ENCODE results near the gene ITGB1BP1.

The ITGB1BP1 gene

DNA sequence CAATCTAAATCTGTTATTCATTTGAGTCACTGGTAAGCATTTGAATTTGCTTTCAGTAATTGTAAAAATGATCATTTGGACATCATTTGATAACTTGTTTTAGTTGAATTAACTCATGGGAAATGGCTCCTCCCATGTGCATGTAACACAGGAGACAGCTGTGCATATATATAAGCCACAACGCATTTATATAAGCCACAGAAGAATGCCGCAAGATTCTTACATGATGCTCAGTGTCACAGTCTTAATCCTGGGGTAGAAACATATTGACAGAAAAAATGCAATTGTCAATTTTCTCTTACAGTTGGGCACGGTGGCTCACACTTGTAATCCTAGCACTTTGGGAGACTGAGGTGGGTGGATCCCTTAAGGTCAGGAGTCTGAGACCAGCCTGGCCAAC is 37.8 kb upstream of the ITGB1BP1 start:
- Histone ChIP-seq H3K36me3 (ENCODE audit: insufficient read depth, low read length) (peaks cover 82% of the 10 kb centered on the region), H3K4me2 (ENCODE audit: low read length) (no peak overlapping the region), H3K9me3 (ENCODE audit: low read length) (no peaks in the 10 kb centered on the region)

GRCh38 chr2:9460441-9461017 is 37.2 kb upstream of the ITGB1BP1 start:
- Histone ChIP-seq H3K4me3 (ENCODE audit: low read depth, low read length, poor library complexity, severe bottlenecking) (no peak overlapping the region), H3K27ac (ENCODE audit: low read depth, low read length, poor library complexity, severe bottlenecking) (no peak overlapping the region), H3K4me2 (ENCODE audit: low read length) (no peak overlapping the region), H3K27me3 (ENCODE audit: insufficient read depth, low read length) (no peaks in the 10 kb centered on the region), H2AFZ (ENCODE audit: low read length) (no peak overlapping the region), H3K79me2 (ENCODE audit: insufficient read depth, low read length) (no peaks in the 10 kb centered on the region), H3K36me3 (ENCODE audit: insufficient read depth, low read length) (peaks cover 80% of the 10 kb centered on the region), H4K20me1 (ENCODE audit: insufficient read depth, low read length) (no peaks in the 10 kb centered on the region), H3K9ac (ENCODE audit: low read length) (no peak overlapping the region), H3K4me1 (ENCODE audit: insufficient read depth, low read length, severe bottlenecking) (no peaks in the 10 kb centered on the region), H3K9me2 (ENCODE audit: low read depth, low read length) (no peaks in the 10 kb centered on the region), H3K9me3 (ENCODE audit: low read length) (no peaks in the 10 kb centered on the region), H3F3A (ENCODE audit: insufficient read depth, low read length) (no peaks in the 10 kb centered on the region)
- TF ChIP-seq EZH2 (IDR thresholded peaks at IDR 0.05; ENCODE audit: borderline replicate concordance, low read length): no peak
- TF ChIP-seq, protein P1, sequence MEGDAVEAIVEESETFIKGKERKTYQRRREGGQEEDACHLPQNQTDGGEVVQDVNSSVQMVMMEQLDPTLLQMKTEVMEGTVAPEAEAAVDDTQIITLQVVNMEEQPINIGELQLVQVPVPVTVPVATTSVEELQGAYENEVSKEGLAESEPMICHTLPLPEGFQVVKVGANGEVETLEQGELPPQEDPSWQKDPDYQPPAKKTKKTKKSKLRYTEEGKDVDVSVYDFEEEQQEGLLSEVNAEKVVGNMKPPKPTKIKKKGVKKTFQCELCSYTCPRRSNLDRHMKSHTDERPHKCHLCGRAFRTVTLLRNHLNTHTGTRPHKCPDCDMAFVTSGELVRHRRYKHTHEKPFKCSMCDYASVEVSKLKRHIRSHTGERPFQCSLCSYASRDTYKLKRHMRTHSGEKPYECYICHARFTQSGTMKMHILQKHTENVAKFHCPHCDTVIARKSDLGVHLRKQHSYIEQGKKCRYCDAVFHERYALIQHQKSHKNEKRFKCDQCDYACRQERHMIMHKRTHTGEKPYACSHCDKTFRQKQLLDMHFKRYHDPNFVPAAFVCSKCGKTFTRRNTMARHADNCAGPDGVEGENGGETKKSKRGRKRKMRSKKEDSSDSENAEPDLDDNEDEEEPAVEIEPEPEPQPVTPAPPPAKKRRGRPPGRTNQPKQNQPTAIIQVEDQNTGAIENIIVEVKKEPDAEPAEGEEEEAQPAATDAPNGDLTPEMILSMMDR (IDR thresholded peaks at IDR 0.05; ENCODE audit: low read length): no peak

More for the DNA sequence above, 37.8 kb upstream of the ITGB1BP1 start:
- no peaks in the 10 kb centered on the region for H3F3A ChIP-seq (ENCODE audit: insufficient read depth, low read length)
- TF ChIP-seq, protein P1 (IDR thresholded peaks at IDR 0.05; ENCODE audit: low read length): no peak
- no peak for TF ChIP-seq EZH2 (IDR thresholded peaks at IDR 0.05; ENCODE audit: borderline replicate concordance, low read length)
- no peaks in the 10 kb centered on the region for H3K79me2 ChIP-seq (ENCODE audit: insufficient read depth, low read length)
- H3K4me3 ChIP-seq (ENCODE audit: low read depth, low read length, poor library complexity, severe bottlenecking): no peak overlapping the region
- H3K27ac ChIP-seq (ENCODE audit: low read depth, low read length, poor library complexity, severe bottlenecking): no peak overlapping the region
- no peaks in the 10 kb centered on the region for H4K20me1 ChIP-seq (ENCODE audit: insufficient read depth, low read length)
- H3K4me1 ChIP-seq (ENCODE audit: insufficient read depth, low read length, severe bottlenecking): no peaks in the 10 kb centered on the region
- H3K9ac ChIP-seq (ENCODE audit: low read length): no peak overlapping the region
- no peak overlapping the region for H2AFZ ChIP-seq (ENCODE audit: low read length)
- H3K9me2 ChIP-seq (ENCODE audit: low read depth, low read length): no peaks in the 10 kb centered on the region
- H3K27me3 ChIP-seq (ENCODE audit: insufficient read depth, low read length): no peaks in the 10 kb centered on the region

DNA sequence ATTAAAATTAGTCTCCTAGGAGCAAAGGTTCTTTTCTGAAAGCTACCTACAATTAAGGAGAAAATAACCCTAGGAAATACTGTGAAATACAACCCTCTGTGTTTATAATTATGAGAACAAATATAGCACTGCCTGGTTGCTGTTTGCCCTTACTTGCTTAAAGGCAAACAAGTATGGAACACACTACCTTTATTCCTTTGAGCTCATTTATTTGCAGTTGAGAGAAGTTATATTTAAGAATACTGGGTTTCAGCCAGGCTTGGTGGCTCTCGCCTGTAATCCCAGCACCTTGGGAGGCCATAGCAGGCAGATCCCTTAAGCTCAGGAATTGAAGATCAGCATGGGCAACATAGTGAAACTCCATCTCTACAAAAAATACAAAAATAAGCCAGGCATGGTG is 27.9 kb upstream of the ITGB1BP1 start:
- Histone ChIP-seq H3K36me3 (ENCODE audit: insufficient read depth, low read length) (peaks cover 76% of the 10 kb centered on the region), H3K27ac (ENCODE audit: low read depth, low read length, poor library complexity, severe bottlenecking) (no peak overlapping the region), H2AFZ (ENCODE audit: low read length) (no peak overlapping the region), H3K9ac (ENCODE audit: low read length) (no peak overlapping the region), H3K9me3 (ENCODE audit: low read length) (no peaks in the 10 kb centered on the region), H3F3A (ENCODE audit: insufficient read depth, low read length) (no peaks in the 10 kb centered on the region), H3K27me3 (ENCODE audit: insufficient read depth, low read length) (no peaks in the 10 kb centered on the region), H3K4me2 (ENCODE audit: low read length) (no peak overlapping the region), H3K4me1 (ENCODE audit: insufficient read depth, low read length, severe bottlenecking) (no peaks in the 10 kb centered on the region), H3K9me2 (ENCODE audit: low read depth, low read length) (no peaks in the 10 kb centered on the region), H4K20me1 (ENCODE audit: insufficient read depth, low read length) (no peaks in the 10 kb centered on the region), H3K79me2 (ENCODE audit: insufficient read depth, low read length) (no peaks in the 10 kb centered on the region), H3K4me3 (ENCODE audit: low read depth, low read length, poor library complexity, severe bottlenecking) (no peak overlapping the region)
- TF ChIP-seq EZH2 (IDR thresholded peaks at IDR 0.05; ENCODE audit: borderline replicate concordance, low read length): no peak
- TF ChIP-seq, protein P1 (IDR thresholded peaks at IDR 0.05; ENCODE audit: low read length): no peak

All from OCI-LY1 (cell line).